ENCODE measurements around the gene SLIT3.

DNA sequence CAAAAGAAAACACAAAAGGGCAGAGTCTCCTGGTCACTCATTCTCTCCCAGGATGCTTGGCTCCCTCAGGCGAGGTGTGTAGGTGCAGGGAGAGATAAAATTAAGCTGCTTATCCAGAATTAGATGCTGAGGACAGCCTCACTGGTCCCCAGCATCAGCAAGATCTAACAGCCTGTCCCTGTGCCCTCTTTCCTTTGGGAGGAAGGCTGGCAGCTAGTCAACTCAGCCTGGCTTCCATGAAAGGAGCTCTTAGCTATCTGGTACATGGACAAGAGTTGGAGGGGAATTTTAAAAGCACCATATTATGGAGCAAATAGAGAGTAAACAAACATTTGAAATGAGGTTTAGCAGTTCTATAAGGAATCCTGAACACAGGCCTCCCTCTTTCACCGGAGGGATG, 523.3 kb downstream of the SLIT3 start:
- TF ChIP-seq, protein P1, sequence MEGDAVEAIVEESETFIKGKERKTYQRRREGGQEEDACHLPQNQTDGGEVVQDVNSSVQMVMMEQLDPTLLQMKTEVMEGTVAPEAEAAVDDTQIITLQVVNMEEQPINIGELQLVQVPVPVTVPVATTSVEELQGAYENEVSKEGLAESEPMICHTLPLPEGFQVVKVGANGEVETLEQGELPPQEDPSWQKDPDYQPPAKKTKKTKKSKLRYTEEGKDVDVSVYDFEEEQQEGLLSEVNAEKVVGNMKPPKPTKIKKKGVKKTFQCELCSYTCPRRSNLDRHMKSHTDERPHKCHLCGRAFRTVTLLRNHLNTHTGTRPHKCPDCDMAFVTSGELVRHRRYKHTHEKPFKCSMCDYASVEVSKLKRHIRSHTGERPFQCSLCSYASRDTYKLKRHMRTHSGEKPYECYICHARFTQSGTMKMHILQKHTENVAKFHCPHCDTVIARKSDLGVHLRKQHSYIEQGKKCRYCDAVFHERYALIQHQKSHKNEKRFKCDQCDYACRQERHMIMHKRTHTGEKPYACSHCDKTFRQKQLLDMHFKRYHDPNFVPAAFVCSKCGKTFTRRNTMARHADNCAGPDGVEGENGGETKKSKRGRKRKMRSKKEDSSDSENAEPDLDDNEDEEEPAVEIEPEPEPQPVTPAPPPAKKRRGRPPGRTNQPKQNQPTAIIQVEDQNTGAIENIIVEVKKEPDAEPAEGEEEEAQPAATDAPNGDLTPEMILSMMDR (IDR thresholded peaks at IDR 0.05 in 4 of 5, conservative IDR thresholded peaks at IDR 0.05 in 1 of 5), result no peak
- no peak for TF ChIP-seq POLR2A (IDR thresholded peaks at IDR 0.05)

All from gastrocnemius medialis (tissue), 4 donors.